Measurements from ENCODE around the gene ACACA. TPM values are rescaled to one million over a fixed set of nuclear protein-coding genes. Genes with fewer than 3 reads are reported as not detected.

ACACA gene
- total RNA-seq, 1 donor from 2014 or later: 110 TPM

- ATAC-seq (no peak), DNase-seq (no peak)
- no peaks in the 10 kb centered on the region for H3K27me3 ChIP-seq
- H3K36me3 ChIP-seq: peaks cover 9% of the 10 kb centered on the region
- intact Hi-C loops (cut with DNase I): no loop called here
- no peaks in the 10 kb centered on the region for H3K9me3 ChIP-seq
- no peaks in the 10 kb centered on the region for H3K4me1 ChIP-seq
- H3K4me3 ChIP-seq: no peak overlapping the region
- TF ChIP-seq, protein P1, sequence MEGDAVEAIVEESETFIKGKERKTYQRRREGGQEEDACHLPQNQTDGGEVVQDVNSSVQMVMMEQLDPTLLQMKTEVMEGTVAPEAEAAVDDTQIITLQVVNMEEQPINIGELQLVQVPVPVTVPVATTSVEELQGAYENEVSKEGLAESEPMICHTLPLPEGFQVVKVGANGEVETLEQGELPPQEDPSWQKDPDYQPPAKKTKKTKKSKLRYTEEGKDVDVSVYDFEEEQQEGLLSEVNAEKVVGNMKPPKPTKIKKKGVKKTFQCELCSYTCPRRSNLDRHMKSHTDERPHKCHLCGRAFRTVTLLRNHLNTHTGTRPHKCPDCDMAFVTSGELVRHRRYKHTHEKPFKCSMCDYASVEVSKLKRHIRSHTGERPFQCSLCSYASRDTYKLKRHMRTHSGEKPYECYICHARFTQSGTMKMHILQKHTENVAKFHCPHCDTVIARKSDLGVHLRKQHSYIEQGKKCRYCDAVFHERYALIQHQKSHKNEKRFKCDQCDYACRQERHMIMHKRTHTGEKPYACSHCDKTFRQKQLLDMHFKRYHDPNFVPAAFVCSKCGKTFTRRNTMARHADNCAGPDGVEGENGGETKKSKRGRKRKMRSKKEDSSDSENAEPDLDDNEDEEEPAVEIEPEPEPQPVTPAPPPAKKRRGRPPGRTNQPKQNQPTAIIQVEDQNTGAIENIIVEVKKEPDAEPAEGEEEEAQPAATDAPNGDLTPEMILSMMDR (IDR thresholded peaks at IDR 0.05): no peak
- H3K27ac ChIP-seq: no peak overlapping the region
These were observed 268.0 kb downstream of the ACACA start for GRCh38 chr17:37138571-37139120.

GRCh38 chr17:37137906-37138514 is 268.6 kb downstream of the ACACA start:
- Histone ChIP-seq H3K36me3 (peaks cover 14% of the 10 kb centered on the region), H3K4me1 (no peaks in the 10 kb centered on the region), H3K9me3 (no peaks in the 10 kb centered on the region), H3K4me3 (no peak overlapping the region), H3K27ac (no peak overlapping the region), H3K27me3 (no peaks in the 10 kb centered on the region)
- ATAC-seq (no peak), DNase-seq (no peak)
- intact Hi-C loops (cut with DNase I): no loop called here
- TF ChIP-seq, protein P1 (IDR thresholded peaks at IDR 0.05): no peak

DNA sequence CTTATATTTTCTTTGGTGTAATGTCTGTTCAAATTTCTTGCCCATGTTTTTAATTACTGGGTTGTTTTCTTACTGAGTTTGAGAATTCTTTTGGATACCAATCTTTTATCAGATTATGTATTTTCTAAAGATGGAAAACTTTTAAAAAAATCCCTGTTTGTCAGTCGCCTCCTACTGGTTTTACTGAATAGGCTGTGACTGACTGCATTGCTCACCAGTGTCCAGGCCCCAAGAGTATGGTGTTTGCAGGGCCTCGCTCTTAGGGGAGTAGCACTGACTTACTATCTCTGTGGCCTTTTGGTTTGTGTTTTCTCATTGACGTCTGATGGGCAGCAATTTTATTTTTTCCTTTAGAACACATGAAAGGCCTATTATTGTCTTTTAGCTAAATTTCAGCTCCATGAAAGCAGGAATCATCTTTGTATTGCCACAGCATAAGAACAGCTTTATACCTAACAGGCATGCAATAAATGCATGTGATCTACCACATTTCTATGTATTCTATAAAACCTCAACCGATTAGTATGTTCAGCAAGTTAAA is 269.5 kb downstream of the ACACA start:
- DNase-seq (no peak), ATAC-seq (no peak)
- intact Hi-C loops (cut with DNase I): no loop called here
- Histone ChIP-seq H3K36me3 (peaks cover 14% of the 10 kb centered on the region), H3K9me3 (no peaks in the 10 kb centered on the region), H3K27ac (no peak overlapping the region), H3K4me3 (no peak overlapping the region), H3K4me1 (no peaks in the 10 kb centered on the region), H3K27me3 (no peaks in the 10 kb centered on the region)
- TF ChIP-seq, protein P1 (IDR thresholded peaks at IDR 0.05): no peak

GRCh38 chr17:37135576-37135975 is 271.1 kb downstream of the ACACA start:
- TF ChIP-seq, protein P1 (IDR thresholded peaks at IDR 0.05): no peak
- no peak overlapping the region for H3K4me3 ChIP-seq
- no peak overlapping the region for H3K27ac ChIP-seq
- H3K27me3 ChIP-seq: no peaks in the 10 kb centered on the region
- H3K36me3 ChIP-seq: peaks cover 12% of the 10 kb centered on the region
- intact Hi-C loops (cut with DNase I): no loop called here
- DNase-seq: no peak
- H3K4me1 ChIP-seq: no peaks in the 10 kb centered on the region
- no peaks in the 10 kb centered on the region for H3K9me3 ChIP-seq
- no peak for ATAC-seq

DNA sequence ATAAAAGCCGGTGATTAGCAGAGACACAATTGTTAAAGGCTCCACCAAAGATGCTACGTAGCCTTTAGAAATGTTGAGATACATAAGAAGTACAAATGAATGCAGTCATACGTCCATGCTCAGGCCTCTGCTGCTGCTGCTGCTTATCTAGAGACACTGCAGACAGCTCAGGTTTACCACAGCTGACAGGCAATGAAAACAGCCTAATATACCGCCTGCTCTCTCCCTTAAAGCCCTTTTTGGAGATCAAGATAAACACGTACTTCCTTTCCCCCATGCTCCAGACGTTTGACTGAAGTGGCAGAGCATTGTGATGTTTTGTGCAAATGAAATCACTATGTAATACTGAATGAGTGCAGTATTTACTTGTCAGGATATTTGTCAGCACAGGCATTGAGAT is 272.6 kb downstream of the ACACA start:
- ATAC-seq: no peak
- TF ChIP-seq, protein P1 (IDR thresholded peaks at IDR 0.05): no peak

More for the DNA sequence above, 272.6 kb downstream of the ACACA start:
- intact Hi-C loops (cut with DNase I): no loop called here
- Histone ChIP-seq H3K27ac (no peak overlapping the region), H3K36me3 (peaks cover 20% of the 10 kb centered on the region), H3K9me3 (no peaks in the 10 kb centered on the region), H3K27me3 (no peaks in the 10 kb centered on the region), H3K4me1 (no peaks in the 10 kb centered on the region), H3K4me3 (no peak overlapping the region)
- DNase-seq: no peak

Measured in upper lobe of right lung (tissue), 1 donor.